Uterus (tissue), 4 donors: Measurements from ENCODE around the gene NXN. TPM values are rescaled to one million over a fixed set of nuclear protein-coding genes. Genes with fewer than 3 reads are reported as not detected.

Experiments
- DNase-seq, 2 donors: peaks; one replicate each; pipeline ENCODE4 v3.0.0-alpha.2; 2019 to 2020
- H3K27ac ChIP-seq, 2 donors: fragments of 200-600 bp; sonication (generic); 1 replicate in 1 of 2; 2 replicates in 1 of 2; pipeline ENCODE4 v1.5.1; 2016 to 2018
- H3K27me3 ChIP-seq, 2 donors: fragments of 200-600 bp; sonication (generic); one replicate each; pipeline ENCODE4 v1.5.1; 2018 to 2019; ENCODE audit warnings: control low read depth in 1 of 2
- H3K36me3 ChIP-seq, 2 donors: fragments of 200-600 bp; sonication (generic); one replicate each; pipeline ENCODE4 v1.5.1; 2019; ENCODE audit warnings: control low read depth in 1 of 2
- H3K4me1 ChIP-seq, 2 donors: fragments of 200-600 bp; sonication (generic); one replicate each; pipeline ENCODE4 v1.5.1; 2018 to 2019; ENCODE audit warnings: control low read depth in 1 of 2
- H3K4me3 ChIP-seq, 2 donors: fragments of 200-600 bp; sonication (generic); 1 replicate in 1 of 2; 2 replicates in 1 of 2; pipeline ENCODE4 v1.5.1; 2018 to 2019; ENCODE audit warnings: mild to moderate bottlenecking in 1 of 2
- H3K9me3 ChIP-seq, 2 donors: fragments of 200-600 bp; sonication (generic); one replicate each; pipeline ENCODE4 v1.5.1; 2019; ENCODE audit warnings: control low read depth in 1 of 2
- CTCF ChIP-seq, 4 experiments: fragments of 200-600 bp in 2 of 4; fragments of 450-650 bp in 2 of 4; sonication (generic) in 2 of 4; IDR thresholded peaks; one replicate each; pipeline ENCODE4 v1.5.1; 2016 to 2019; ENCODE audit warnings: antibody characterized with exemption in 4 of 4, mild to moderate bottlenecking in 2 of 4, moderate library complexity in 1 of 4
- POLR2A ChIP-seq, 2 donors: fragments of 450-650 bp; IDR thresholded peaks; one replicate each; pipeline ENCODE4 v1.6.1; 2016; ENCODE audit warnings: antibody characterized with exemption in 2 of 2, mild to moderate bottlenecking in 1 of 2, moderate library complexity in 1 of 2
- intact Hi-C: fragments of 100-400 bp; cut with DNase I; formaldehyde crosslinking; loops from one replicate; pipeline ENCODE4 v1.15.1; 2023; ENCODE audit warnings: low total_unique reads
- total RNA-seq, 4 donors: library from RNA; depleted of rRNA in 3 of 4; stranded (reverse); fragments of >200 nt in 3 of 4; gene quantifications; one replicate each; pipeline versions ENCODE4 v1.1.0 to v1.2.4, GENCODE V29; 2014 to 2023
- donor health status: DM: yes; HTN: yes; CAD: no.

The NXN gene
- 10 to 100 TPM in 3 of 4 donors, 1 to 10 TPM in 1; 6.5 to 99.0 (median 49.9) TPM for total RNA-seq

GRCh38 chr17:979539-980405, at the start of gene NXN:
Gene NXN, minus strand, starts transcription at chr17:979776.
- TF ChIP-seq CTCF (IDR thresholded peaks at IDR 0.05), result peak in 3 of 4 experiments; percentile 40 to 41 (median 41)
- TF ChIP-seq POLR2A (IDR thresholded peaks at IDR 0.05), result peak; percentile 71 to 91
- DNase-seq, result peak; percentile 83 to 89
- intact Hi-C loops, result loop anchor here (5.0 to 10.0 kb wide), 2 partner anchors 95 to 187 kb away; no protein-coding TSS in a partner anchor
- Histone ChIP-seq H3K4me3 (peak within 1 kb of the TSS; percentile 54), H3K9me3 (no peaks in the 10 kb centered on the region), H3K27me3 (no peaks in the 10 kb centered on the region), H3K4me1 (peaks cover 0 to 4% of the 10 kb centered on the region in 2 donors), H3K36me3 (no peaks in the 10 kb centered on the region), H3K27ac (peak within 1 kb of the TSS; percentile 78 to 84)

GRCh38 chr17:1027044-1027443, 47.5 kb upstream of the NXN start:
- TF ChIP-seq POLR2A (IDR thresholded peaks at IDR 0.05), result no peak
- TF ChIP-seq CTCF (IDR thresholded peaks at IDR 0.05), result no peak
- DNase-seq, result no peak
- no peaks in the 10 kb centered on the region for H3K27me3 ChIP-seq
- H3K36me3 ChIP-seq, result no peaks in the 10 kb centered on the region
- no peak overlapping the region for H3K4me3 ChIP-seq
- peaks cover 0 to 12% of the 10 kb centered on the region in 2 donors for H3K4me1 ChIP-seq
- no peaks in the 10 kb centered on the region for H3K9me3 ChIP-seq
- intact Hi-C loops, result no loop called here
- no peak overlapping the region for H3K27ac ChIP-seq

GRCh38 chr17:1026599-1026975, 47.0 kb upstream of the NXN start:
- intact Hi-C loops, result no loop called here
- TF ChIP-seq POLR2A (IDR thresholded peaks at IDR 0.05) (no peak), CTCF (IDR thresholded peaks at IDR 0.05) (no peak)
- Histone ChIP-seq H3K27ac (no peak overlapping the region), H3K9me3 (no peaks in the 10 kb centered on the region), H3K4me3 (no peak overlapping the region), H3K4me1 (peaks cover 0 to 12% of the 10 kb centered on the region in 2 donors), H3K27me3 (no peaks in the 10 kb centered on the region), H3K36me3 (no peaks in the 10 kb centered on the region)
- DNase-seq, result no peak

- Histone ChIP-seq H3K27ac (no peak overlapping the region), H3K27me3 (no peaks in the 10 kb centered on the region), H3K9me3 (no peaks in the 10 kb centered on the region), H3K4me3 (no peak overlapping the region), H3K36me3 (no peaks in the 10 kb centered on the region), H3K4me1 (peaks cover 0 to 12% of the 10 kb centered on the region in 2 donors)
- TF ChIP-seq CTCF (IDR thresholded peaks at IDR 0.05), result no peak
- TF ChIP-seq POLR2A (IDR thresholded peaks at IDR 0.05), result no peak
- no peak for DNase-seq
- intact Hi-C loops, result no loop called here
Measured at GRCh38 chr17:1025733-1026598, 46.4 kb upstream of the NXN start.
